DMS 273 (cell line): ENCODE results near the gene ZNF277.

Source experiments
- DNase-seq: peaks from one replicate; lab custom pipeline; 2025; ENCODE audit not compliant: unreplicated experiment; lab: John Stamatoyannopoulos, UW

ZNF277 gene

GRCh38 chr7:112252141-112252540 lies 45.6 kb downstream of the ZNF277 start:
- no peak for DNase-seq

- no peak for DNase-seq
These were observed 46.2 kb downstream of the ZNF277 start for GRCh38 chr7:112252691-112253090.

DNA sequence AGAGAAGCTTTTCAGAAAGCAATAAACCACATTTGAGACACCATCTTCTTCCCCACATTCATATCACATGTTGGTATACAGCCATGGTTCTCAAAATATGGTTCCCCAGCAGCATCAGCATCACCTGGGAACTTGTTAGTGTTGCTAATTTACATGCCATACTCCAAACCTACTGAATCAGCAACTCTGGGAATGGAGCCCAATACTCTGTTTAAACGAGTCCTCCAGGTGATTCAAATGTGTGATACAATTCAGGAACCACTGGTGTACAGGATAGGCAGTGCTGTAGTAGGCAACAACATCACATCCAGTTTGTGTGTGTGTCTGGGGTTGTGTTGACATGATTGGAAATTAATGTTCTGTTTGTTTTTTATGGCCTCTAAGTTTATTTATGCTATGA lies 47.7 kb downstream of the ZNF277 start:
- no peak for DNase-seq

GRCh38 chr7:112254709-112255387 lies 48.4 kb downstream of the ZNF277 start:
- no peak for DNase-seq

GRCh38 chr7:112255388-112255720 lies 48.9 kb downstream of the ZNF277 start:
- DNase-seq = no peak

- no peak for DNase-seq
These were observed 50.6 kb downstream of the ZNF277 start for GRCh38 chr7:112257073-112257472.

DNA sequence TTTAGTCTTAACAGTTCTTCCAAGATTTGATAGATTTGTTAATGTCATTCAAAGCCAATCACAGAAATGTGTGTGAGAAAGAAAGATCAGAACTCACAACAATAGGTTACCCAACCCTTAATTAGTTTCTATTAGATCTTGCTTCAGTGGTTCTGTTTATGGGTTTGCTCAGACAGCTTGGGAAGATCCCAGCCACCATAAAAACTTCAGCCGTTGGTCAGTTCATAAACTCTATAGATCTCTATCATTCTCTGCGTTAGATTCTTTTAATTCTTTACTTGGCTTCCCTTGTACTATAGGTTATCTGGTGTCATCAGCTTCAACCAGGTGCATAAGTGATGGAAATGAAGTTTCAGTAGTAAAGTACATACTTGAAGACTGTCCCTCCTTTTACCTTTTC lies 54.4 kb downstream of the ZNF277 start:
- no peak for DNase-seq

- no peak for DNase-seq
These were observed 55.5 kb downstream of the ZNF277 start for GRCh38 chr7:112262036-112262435.

DNA sequence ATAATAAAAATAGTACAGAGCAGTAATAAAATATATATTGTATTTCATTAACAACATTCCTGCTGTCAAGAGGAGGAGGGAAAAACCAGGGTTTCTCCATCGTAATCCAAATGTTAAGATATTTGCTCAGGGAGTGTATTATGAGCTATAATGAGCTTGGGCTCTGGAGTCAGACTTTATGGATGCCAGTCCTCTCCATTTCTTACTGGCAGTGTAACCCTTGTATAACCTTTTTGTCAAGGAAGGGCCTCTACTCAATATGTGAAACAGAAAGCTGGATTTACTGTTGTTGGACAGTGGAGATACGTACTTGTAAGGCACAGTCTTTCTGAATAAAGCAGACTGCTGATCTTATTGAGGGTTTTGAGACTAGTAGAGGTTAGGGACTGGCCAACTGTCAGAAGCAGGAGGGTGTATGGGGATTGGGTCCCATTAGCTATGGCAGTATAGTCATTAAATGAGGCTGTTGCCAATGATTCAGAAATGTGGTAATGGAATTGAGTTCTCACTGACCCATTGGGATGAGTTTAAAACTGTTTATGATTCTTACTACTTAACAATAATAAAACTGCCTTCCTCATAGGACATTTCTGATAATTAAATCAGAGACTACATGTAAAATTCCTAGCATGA lies 56.5 kb downstream of the ZNF277 start:
- no peak for DNase-seq

GRCh38 chr7:112263519-112263918 lies 57.0 kb downstream of the ZNF277 start:
- DNase-seq = no peak

GRCh38 chr7:112266141-112266540 lies 59.6 kb downstream of the ZNF277 start:
- no peak for DNase-seq

GRCh38 chr7:112266595-112267270 lies 60.2 kb downstream of the ZNF277 start:
- DNase-seq = no peak

DNA sequence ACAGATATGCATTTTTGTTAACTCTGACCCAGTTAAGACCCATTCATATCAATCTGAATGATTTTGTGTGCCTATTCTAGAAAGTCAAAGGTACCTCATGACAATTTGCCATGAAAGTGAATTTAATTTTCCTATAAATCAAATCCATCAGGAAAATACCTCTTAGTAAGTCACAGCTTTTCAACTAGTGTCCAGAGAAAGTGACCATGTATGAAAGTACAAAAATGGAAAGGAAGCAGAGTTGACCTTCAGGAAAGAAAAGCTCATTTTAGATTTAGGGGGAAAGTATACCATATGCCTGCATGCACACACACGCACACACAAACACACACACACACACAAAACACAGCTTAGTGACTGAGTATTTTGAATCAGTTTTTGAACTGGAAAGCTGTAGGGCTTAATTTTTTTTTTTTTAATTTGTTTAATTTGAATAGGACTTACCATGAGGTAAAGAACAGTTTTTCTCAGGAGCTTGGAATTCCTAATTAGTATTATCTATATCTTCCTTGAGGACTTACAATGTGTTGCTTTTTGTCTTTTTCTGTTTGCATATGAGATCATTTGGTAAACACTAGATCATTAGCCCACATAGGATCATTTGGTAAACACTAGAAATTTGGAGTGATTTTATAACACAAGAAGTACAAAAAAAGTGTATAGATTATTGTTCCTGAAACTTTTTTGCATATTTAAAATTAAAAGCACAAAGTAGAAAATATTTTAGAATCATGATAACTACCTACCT lies 61.6 kb downstream of the ZNF277 start:
- no peak for DNase-seq

DNA sequence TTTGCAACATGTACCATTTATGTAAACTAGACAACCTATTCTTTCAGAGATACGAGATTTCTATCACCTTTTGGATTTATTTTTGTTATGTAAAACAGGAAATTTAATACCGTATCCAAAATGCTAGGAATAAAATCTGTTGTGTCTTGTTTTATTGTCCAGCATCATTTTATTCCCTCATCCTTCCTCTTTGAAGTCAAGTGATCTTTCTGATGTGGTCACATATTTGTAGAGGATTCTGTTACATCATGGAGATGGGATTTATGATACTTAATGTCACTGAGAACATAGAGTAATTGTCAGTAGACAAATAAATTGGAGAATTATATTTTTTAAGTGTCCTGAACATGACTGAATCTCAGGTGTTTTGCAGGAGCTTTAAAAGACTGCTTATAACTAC lies 64.7 kb downstream of the ZNF277 start:
- no peak for DNase-seq

GRCh38 chr7:112272921-112273561 lies 66.5 kb downstream of the ZNF277 start:
- DNase-seq = peak; percentile 28

DNA sequence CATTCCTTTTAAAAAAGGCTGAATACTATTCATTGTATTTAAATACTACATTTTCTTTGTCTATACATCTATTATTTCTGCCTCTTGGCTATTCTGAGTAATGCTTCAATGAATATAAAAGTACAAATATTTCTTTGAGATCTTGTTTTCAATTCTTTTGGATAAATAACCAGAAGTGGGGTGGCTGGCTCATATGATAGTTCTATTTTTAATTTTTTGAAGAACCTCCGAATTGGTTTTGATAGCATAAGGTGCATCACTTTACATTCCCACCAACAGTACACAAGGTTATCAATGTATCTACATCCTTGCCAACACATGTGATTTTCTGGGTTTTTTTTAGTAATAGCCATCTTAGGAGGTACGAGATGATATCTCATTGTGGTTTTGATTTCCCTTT lies 72.5 kb downstream of the ZNF277 start:
- no peak for DNase-seq

- DNase-seq = no peak
These were observed 73.8 kb downstream of the ZNF277 start for GRCh38 chr7:112280267-112280666.

DNA sequence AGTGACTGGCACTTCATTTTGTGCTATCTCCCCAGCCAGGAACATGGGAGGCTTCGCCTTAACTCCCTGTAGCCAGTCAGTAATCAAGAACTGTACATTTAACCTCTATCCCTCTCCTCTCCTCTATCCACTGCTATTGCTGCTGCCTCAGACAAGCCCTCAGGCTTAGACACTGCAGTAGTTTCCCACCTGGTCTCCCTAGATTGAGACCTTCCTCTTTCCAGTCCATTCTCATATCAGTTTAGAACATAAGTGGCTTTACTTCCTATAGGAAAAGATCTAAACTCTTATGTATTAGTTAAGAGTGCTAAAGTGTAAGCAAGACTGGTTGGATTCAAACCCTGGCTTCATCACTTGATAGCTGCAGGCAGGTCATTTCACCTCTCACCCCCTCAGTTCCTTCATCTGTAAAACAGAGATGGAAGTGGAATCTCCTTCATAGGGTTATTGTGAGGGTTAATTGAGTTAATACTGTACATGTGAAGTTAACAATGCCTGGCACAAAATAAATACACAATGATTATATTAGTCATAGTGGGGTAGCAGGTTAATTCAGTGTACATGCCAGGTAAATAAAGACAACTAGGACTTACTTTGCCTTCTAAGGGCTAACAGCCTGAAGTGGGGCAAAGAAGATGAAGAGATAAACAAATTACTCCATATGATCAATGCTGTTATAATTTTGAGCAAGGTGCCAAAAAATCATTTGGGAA lies 76.1 kb downstream of the ZNF277 start:
- no peak for DNase-seq

- no peak for DNase-seq
These were observed 77.0 kb downstream of the ZNF277 start for GRCh38 chr7:112283382-112283910.
